NCI-H510A treated with DMSO at 0.1 percent for 48 hours (cell line): ENCODE measurements around the gene CRYBG3.

Experiments used
- DNase-seq: peaks from one replicate; lab custom pipeline; 2025; lab: John Stamatoyannopoulos, UW

The CRYBG3 gene

GRCh38 chr3:97838393-97838792 lies 16.6 kb downstream of the CRYBG3 start:
- DNase-seq: no peak

GRCh38 chr3:97839944-97840343 lies 18.1 kb downstream of the CRYBG3 start:
- no peak for DNase-seq

GRCh38 chr3:97841304-97841703 lies 19.5 kb downstream of the CRYBG3 start:
- DNase-seq: no peak

DNA sequence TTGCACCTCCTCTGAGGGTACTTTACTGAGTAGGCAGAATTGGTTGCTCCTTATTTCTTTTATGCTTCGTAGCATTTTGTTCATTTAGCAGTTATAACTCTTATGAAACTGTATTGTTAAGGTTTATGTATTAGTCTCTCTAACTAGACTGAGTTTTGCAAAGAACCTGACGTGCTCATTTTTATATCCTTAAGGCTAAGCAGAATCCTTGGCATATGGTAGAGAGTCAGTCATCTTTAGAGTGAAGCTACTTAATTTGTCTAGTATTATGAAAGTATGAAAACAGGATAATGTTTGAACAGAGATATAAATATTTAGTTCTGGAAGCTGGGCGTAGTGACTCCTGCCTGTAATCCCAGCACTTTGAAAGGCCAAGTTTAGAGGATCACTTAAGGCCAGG lies 20.1 kb downstream of the CRYBG3 start:
- DNase-seq: no peak

- no peak for DNase-seq
Measured at GRCh38 chr3:97848779-97849178, 27.0 kb downstream of the CRYBG3 start.

DNA sequence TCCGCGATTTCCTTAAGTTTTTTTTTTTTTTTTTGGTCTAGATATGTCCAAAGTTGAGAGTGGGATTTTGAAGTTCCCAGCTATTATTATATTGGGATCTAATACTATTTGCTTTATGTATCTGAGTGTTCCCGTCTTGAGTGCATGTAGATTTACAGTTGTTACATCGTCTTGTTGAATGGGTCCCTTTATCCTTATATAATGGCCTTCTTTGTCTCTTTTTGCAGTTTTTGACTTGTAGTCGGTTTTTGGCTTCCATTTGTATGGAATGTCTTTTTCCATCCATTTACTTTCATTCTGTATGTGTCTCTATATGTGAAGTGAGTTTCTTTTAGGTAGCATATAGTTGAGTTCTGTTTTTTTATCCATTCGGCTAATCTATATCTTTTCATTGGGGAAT lies 35.6 kb downstream of the CRYBG3 start:
- no peak for DNase-seq

DNA sequence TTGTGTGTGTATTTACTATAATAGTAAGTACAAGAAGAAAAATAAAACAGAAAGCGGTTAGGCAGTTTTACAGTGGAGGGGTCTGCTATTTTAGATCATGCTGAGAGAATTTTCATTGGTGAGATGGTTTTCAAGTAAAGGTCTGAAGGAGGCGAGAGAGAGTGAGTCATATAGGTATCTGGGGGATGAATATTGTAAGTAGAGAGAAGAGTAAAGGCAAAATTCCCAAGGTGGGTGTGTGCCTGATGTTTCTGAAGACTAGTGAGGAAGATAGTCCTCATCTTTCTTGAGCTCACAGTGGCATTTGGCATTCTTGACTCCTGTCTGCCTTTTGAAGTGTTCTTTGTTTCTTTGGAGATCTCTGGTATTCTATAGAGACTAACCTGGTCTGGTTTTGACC lies 38.6 kb downstream of the CRYBG3 start:
- no peak for DNase-seq

GRCh38 chr3:97862582-97862981 lies 40.8 kb downstream of the CRYBG3 start:
- DNase-seq: no peak

- DNase-seq: no peak
Measured at GRCh38 chr3:97863031-97863430, 41.2 kb downstream of the CRYBG3 start.

GRCh38 chr3:97863775-97864174 lies 42.0 kb downstream of the CRYBG3 start:
- no peak for DNase-seq

DNA sequence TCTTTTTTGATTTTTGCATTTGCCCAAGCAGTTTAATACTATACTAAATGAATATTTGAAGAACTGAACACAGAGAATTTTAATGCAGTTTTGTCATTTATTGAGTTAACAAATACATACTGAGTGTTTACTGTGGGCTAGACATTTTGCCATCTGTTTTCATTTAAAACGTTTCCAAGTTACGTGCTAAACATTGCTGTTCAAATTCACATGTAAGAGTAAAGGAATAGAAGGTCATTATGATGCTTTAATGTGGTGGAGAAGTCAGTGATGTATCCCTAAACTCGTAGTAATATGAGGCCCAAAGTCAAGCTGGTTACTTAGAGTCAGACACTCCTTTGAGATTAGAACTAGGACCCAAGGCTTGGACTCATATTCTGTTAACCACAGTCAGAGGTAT lies 49.4 kb downstream of the CRYBG3 start:
- no peak for DNase-seq

- DNase-seq: no peak
Measured at GRCh38 chr3:97871801-97872524, 50.2 kb downstream of the CRYBG3 start.

- DNase-seq: no peak
Measured at GRCh38 chr3:97872525-97873042, 50.8 kb downstream of the CRYBG3 start.

- DNase-seq: no peak
Measured at GRCh38 chr3:97880267-97880666, 58.5 kb downstream of the CRYBG3 start.

GRCh38 chr3:97882975-97883598 lies 61.3 kb downstream of the CRYBG3 start:
- DNase-seq: no peak

DNA sequence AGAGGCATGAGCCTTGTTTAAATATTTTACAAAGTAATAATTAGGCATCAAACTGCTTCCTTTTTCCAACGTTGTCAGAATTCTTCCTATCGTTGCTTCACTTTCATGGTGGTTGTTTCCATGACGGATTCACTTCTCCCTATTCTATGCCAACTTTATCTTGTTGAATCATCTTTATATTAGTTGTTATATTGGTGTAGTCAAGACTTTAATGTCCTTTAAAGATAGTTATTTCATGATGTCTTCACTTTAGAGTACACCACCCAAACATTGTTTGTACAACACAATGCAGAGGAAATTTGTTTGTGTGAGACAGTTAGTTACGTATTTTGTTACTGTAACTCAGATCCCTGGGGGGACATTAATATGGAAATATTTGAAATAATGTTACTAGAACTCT lies 61.9 kb downstream of the CRYBG3 start:
- no peak for DNase-seq

GRCh38 chr3:97884586-97885123 lies 62.8 kb downstream of the CRYBG3 start:
- no peak for DNase-seq

- DNase-seq: no peak
Measured at GRCh38 chr3:97885931-97886824, 64.4 kb downstream of the CRYBG3 start.

DNA sequence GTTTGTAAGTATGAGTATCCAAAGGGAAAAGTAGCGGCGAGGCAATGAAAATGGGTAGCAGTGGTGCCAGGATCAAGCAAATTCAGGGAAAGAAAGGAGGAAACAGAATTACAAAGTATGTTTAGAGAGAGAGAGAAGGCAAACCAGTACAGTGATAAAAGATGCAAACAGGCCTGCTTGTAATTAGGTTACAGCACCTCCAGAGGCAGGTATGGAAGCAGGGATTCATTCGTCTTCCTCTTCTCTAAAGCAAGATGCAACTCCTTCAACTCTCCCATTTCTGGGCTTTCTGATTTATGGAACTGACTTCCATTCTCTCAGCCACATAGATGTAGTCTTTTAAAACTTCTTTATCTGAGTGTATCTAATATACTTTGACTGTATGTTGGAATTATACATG lies 68.0 kb downstream of the CRYBG3 start:
- DNase-seq: no peak

GRCh38 chr3:97892852-97893251 lies 71.0 kb downstream of the CRYBG3 start:
- DNase-seq: no peak

- DNase-seq: no peak
Measured at GRCh38 chr3:97895216-97895615, 73.4 kb downstream of the CRYBG3 start.

DNA sequence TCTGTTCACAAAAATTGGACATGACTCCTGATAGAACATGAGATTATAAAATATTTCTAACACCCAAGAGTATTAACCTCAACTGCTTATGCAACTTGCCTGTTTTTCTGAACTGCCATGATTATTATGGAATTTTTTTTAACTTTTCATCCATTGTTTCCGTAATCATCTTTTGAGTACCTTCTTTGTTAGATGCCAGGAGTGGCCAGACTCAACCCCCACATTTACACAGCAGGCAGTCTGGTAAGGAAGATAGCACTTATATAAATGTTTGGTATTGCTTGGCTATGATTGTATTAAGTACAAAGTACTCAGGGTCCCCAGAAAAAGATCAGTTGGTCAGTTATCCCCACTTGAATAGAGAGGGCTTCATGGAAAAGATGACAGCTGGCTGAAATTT lies 74.3 kb downstream of the CRYBG3 start:
- DNase-seq: no peak
